K562 (cell line): Measurements from ENCODE around the gene FAM219B. TPM values are rescaled to one million over a fixed set of nuclear protein-coding genes. Genes with fewer than 3 reads are reported as not detected.

Experiments used
- AFF1 ChIP-seq, 2 experiments: fragments of 450-650 bp; IDR thresholded peaks; 2 replicates each; pipeline ENCODE4 v1.6.1; 2018; ENCODE audit warnings: mild to moderate bottlenecking in 2 of 2, low read depth in 1 of 2; ENCODE audit not compliant: partially characterized antibody in 2 of 2
- HLTF ChIP-seq: fragments of 450-650 bp; IDR thresholded peaks from 2 replicates; pipeline ENCODE4 v1.6.1; 2016
- RCOR1 ChIP-seq, 2 experiments: IDR thresholded peaks; 2 replicates each; pipeline ENCODE4 v1.6.1; 2012; ENCODE audit warnings: low read depth in 2 of 2, low read length in 2 of 2, borderline replicate concordance in 1 of 2, improper control_type of control experiment in 1 of 2
- polyA plus RNA-seq, 8 experiments: library from polyadenylated mRNA; depleted of rRNA in 4 of 8; stranded (reverse) in 5 of 8; unstranded in 3 of 8; fragments of >200 nt; fragmentation: Nextera tagmentation in 2 of 8; fragmentation: Illumina TruSeq in 1 of 8; extraction: Ambion mirVana in 2 of 8; extraction: Trizol in 1 of 8; gene quantifications; 2 replicates each; pipeline versions ENCODE4 v1.2.1 to v1.2.3, GENCODE V29; 2011 to 2014; ENCODE audit warnings: inconsistent platforms in 1 of 8, missing spikeins in 1 of 8
- total RNA-seq, 7 experiments: library from RNA; depleted of rRNA in 6 of 7; stranded (reverse); fragments of >200 nt in 6 of 7; fragmentation: Illumina TruSeq in 2 of 7; extraction: Trizol in 2 of 7; gene quantifications; 2 replicates each; pipeline versions ENCODE4 v1.2.1 to v1.2.3, GENCODE V29; 2011 to 2021; ENCODE audit warnings: low replicate concordance in 1 of 7
- TF ChIP-seq, protein P1 (sequence below), 3 experiments: IDR thresholded peaks in 2 of 3; conservative IDR thresholded peaks in 1 of 3; 2 replicates each; pipeline ENCODE4 v1.5.1; 2011 to 2012; ENCODE audit warnings: low read length in 3 of 3, mild to moderate bottlenecking in 3 of 3, control low read depth in 2 of 3, improper control_type of control experiment in 1 of 3, inconsistent platforms in 1 of 3, low read depth in 1 of 3, mixed read lengths in 1 of 3, moderate library complexity in 1 of 3; ENCODE audit not compliant: insufficient read depth in 2 of 3

The FAM219B gene
- total and polyA plus RNA-seq, 9 of the 15 experiments (the other 6 are each of a cell fraction or from before 2014, with no cell fraction given): 6.8 to 50.4 (median 29.4) TPM

DNA sequence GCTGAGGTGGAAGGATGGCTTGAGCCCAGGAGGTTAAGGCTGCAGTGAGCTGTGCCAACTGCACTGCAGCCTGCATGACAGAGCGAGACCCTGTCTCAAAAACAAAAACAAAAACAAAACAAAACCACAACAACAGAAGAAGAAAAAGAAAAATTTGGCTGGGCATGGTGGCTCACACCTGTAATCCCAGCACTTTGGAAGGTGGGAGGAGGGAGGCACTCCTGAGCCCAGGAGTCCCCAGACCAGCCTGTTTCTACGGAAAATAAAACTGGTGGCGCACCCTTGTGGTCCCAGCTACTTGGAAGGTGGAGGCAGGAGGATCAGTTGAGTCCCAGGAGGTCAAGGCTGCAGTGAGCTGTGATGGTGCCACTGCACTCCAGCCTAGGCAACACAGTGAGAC, 28.5 kb upstream of the FAM219B start (continued):
- TF ChIP-seq AFF1 (IDR thresholded peaks at IDR 0.05; ENCODE audit: low read depth in 1 of 2, partially characterized antibody in 2 of 2): peak in 1 of 2 experiments; percentile 44
- TF ChIP-seq RCOR1 (IDR thresholded peaks at IDR 0.05; ENCODE audit: borderline replicate concordance in 1 of 2, low read depth in 2 of 2, low read length in 2 of 2): peak in 1 of 2 experiments; percentile 21; a peak in 1 of 4 replicates
- TF ChIP-seq HLTF: peak; percentile 30; the same call in 1 of the 2 replicates
- TF ChIP-seq, protein P1, sequence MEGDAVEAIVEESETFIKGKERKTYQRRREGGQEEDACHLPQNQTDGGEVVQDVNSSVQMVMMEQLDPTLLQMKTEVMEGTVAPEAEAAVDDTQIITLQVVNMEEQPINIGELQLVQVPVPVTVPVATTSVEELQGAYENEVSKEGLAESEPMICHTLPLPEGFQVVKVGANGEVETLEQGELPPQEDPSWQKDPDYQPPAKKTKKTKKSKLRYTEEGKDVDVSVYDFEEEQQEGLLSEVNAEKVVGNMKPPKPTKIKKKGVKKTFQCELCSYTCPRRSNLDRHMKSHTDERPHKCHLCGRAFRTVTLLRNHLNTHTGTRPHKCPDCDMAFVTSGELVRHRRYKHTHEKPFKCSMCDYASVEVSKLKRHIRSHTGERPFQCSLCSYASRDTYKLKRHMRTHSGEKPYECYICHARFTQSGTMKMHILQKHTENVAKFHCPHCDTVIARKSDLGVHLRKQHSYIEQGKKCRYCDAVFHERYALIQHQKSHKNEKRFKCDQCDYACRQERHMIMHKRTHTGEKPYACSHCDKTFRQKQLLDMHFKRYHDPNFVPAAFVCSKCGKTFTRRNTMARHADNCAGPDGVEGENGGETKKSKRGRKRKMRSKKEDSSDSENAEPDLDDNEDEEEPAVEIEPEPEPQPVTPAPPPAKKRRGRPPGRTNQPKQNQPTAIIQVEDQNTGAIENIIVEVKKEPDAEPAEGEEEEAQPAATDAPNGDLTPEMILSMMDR (IDR thresholded peaks at IDR 0.05 in 2 of 3, conservative IDR thresholded peaks at IDR 0.05 in 1 of 3; ENCODE audit: insufficient read depth in 2 of 3, low read depth in 1 of 3, low read length in 3 of 3): peak; percentile 34 to 49 (median 38); a peak in 3 of 6 replicates
